Astrocyte of the cerebellum (primary cell): ENCODE results near the gene HSF4.
"Not testable (repeated sequence)": the region's sequence is repeated elsewhere in the genome, so short reads cannot be mapped to it uniquely, and the experiment has no call there.

Experiments used
- DNase-seq: peaks from one replicate; pipeline ENCODE4 v3.0.0-alpha.2; 2011; ENCODE audit warnings: low read depth
- H3K4me3 ChIP-seq: 2 replicates; pipeline ENCODE4 v1.5.1; 2011; ENCODE audit warnings: mild to moderate bottlenecking, low read depth, low read length, moderate library complexity
- CTCF ChIP-seq: IDR thresholded peaks from 2 replicates; pipeline ENCODE4 v1.5.1; 2012; ENCODE audit warnings: low read length, low read depth, moderate library complexity, mild to moderate bottlenecking; ENCODE audit errors: missing control alignments
- in situ Hi-C: cut with HindIII; loops from 2 replicates; pipeline ENCODE4 v1.10.0; 2017; ENCODE audit warnings: low sequenced_read_pairs

HSF4 gene

GRCh38 chr16:67164599-67165061 lies at the start of gene HSF4:
Gene HSF4 (plus strand): TSS chr16:67164745. CDS start chr16:67164812, 67 bp downstream.
- TF ChIP-seq CTCF: no peak
- in situ Hi-C loops: no loop called here
- peak within 1 kb of the TSS; percentile 18 for H3K4me3 ChIP-seq
- no peak for DNase-seq

- TF ChIP-seq CTCF: no peak
- in situ Hi-C loops: no loop called here
- DNase-seq: no peak
- no peak overlapping the region for H3K4me3 ChIP-seq
Observed at GRCh38 chr16:67114793-67115192, 49.8 kb upstream of the HSF4 start.

- H3K4me3 ChIP-seq: no peak overlapping the region
- in situ Hi-C loops: no loop called here
- no peak for TF ChIP-seq CTCF
- no peak for DNase-seq
Observed at GRCh38 chr16:67115639-67116038, 48.9 kb upstream of the HSF4 start.

- in situ Hi-C loops: no loop called here
- H3K4me3 ChIP-seq: no peak overlapping the region
- no peak for TF ChIP-seq CTCF
- no peak for DNase-seq
Observed at GRCh38 chr16:67116388-67117311, 47.9 kb upstream of the HSF4 start.

- H3K4me3 ChIP-seq: no peak overlapping the region
- no peak for DNase-seq
- TF ChIP-seq CTCF: no peak
- in situ Hi-C loops: no loop called here
Observed at GRCh38 chr16:67117716-67118115, 46.8 kb upstream of the HSF4 start.

GRCh38 chr16:67120025-67120424 lies 44.5 kb upstream of the HSF4 start:
- in situ Hi-C loops: no loop called here
- no peak for TF ChIP-seq CTCF
- H3K4me3 ChIP-seq: no peak overlapping the region
- no peak for DNase-seq

GRCh38 chr16:67122799-67123198 lies 41.7 kb upstream of the HSF4 start:
- DNase-seq: not testable (repeated sequence)

More at GRCh38 chr16:67122799-67123198, 41.7 kb upstream of the HSF4 start:
- H3K4me3 ChIP-seq, in situ Hi-C loops: not testable (repeated sequence)
